OCI-LY3 (cell line): ENCODE results near the gene GARIN5A.

Experiments
- CTCF ChIP-seq: fragments of 200-600, 300-600 bp; sonication (generic); IDR thresholded peaks from 2 replicates; pipeline ENCODE4 v1.5.1; 2014; ENCODE audit warnings: antibody characterized with exemption, low read length, low read depth
- EZH2phosphoT487 ChIP-seq: fragments of 200-600 bp; shearing (Covaris generic); IDR thresholded peaks from 2 replicates; pipeline ENCODE4 v1.6.1; 2018; ENCODE audit warnings: antibody characterized with exemption, mixed run types, low read depth

GRCh38 chr19:50420127-50420526 lies 56.5 kb downstream of the GARIN5A start:
- TF ChIP-seq CTCF (no peak), EZH2phosphoT487 (no peak)
